Measurements from ENCODE around the gene METAP1D.
A peak's percentile ranks its signal among the peaks of the same experiment; 100 is the strongest.
"Not testable (repeated sequence)": the region's sequence is repeated elsewhere in the genome, so short reads cannot be mapped to it uniquely, and the experiment has no call there.

METAP1D gene

DNA sequence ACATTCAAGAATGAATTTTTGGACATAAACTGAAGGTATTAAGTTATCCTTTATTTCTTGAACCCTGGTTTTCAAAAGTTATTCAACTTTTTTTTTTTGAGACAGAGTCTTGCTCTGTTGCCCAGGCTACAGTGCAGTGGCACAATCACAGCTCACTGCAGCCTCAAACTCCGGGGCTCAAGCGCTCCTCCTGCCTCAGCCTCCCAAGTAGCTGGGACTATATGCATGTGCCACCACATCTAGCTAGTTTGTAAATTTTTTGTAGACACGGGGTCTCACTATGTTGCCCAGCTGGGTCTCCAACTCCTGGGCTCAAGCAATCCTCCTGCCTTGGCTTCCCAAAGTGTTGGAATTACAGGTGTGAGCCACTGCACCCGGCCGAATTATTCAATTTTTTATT, 2.7 kb upstream of the METAP1D start:
- DNase-seq (ENCODE audit: low spot score), result not testable (repeated sequence)

GRCh38 chr2:171999161-171999560, 592 bp upstream of the METAP1D start:
- no peak for DNase-seq (ENCODE audit: low spot score)

GRCh38 chr2:172000696-172001361, 1.1 kb downstream of the METAP1D start:
- DNase-seq (ENCODE audit: low spot score), result no peak

GRCh38 chr2:172007372-172007771, 7.6 kb downstream of the METAP1D start:
- no peak for DNase-seq (ENCODE audit: low spot score)

- DNase-seq (ENCODE audit: low spot score), result no peak
These were observed 10.1 kb downstream of the METAP1D start for GRCh38 chr2:172009823-172010222.

- DNase-seq (ENCODE audit: low spot score), result no peak
These were observed 12.2 kb downstream of the METAP1D start for GRCh38 chr2:172011812-172012575.

DNA sequence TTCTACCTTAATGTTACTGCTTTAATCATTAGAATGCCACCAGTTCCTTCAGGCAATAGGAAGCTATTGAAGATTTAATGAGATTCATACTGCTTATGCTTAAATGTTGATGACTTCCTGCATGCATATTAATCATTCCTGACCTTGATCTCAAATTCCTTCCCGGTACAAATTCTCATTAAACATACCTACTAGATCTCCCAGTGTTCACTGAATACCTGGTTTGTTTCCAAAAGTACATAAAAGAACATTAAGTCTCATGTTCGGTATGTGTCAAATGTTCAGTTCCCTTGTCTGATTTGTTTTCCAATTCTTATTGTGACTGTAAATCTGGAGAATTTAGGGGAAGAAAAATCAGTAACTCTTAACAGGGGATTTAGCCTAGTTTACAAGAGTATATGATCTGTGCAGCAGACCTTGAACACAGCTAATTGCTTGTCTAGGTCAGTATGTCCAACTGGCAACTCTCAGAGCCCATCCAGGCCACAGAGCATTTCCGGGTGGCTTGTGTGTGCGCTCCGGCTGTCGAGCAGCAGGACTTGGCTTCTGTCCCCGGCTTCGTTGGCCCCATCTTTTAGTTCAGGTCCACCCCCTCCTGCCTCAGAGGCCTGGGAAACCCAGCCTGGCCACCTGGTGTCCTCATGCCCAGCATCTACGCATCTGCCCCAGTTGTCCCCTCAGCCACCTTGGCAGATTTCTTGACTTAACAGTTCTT, 13.1 kb downstream of the METAP1D start:
- DNase-seq (ENCODE audit: low spot score), result no peak

DNA sequence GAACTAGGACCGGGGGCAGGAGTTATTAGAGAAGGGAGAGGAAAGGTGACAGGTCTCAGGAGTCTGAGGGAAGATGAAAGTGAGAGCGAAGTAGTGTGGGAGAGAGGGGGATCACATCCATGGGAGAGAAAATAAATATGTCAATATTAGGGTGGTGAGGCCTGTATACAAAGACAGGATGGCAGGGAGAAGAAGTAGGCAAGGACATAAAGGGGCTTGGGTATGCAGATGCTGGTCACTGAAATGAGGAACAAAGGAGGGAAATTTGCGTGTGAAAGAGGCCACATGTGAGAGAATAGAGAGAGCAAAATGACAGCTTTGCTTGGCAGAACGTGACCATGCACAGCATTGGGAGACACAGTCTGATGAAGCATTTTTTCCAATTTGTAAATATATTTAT, 13.6 kb downstream of the METAP1D start:
- DNase-seq (ENCODE audit: low spot score), result no peak

DNA sequence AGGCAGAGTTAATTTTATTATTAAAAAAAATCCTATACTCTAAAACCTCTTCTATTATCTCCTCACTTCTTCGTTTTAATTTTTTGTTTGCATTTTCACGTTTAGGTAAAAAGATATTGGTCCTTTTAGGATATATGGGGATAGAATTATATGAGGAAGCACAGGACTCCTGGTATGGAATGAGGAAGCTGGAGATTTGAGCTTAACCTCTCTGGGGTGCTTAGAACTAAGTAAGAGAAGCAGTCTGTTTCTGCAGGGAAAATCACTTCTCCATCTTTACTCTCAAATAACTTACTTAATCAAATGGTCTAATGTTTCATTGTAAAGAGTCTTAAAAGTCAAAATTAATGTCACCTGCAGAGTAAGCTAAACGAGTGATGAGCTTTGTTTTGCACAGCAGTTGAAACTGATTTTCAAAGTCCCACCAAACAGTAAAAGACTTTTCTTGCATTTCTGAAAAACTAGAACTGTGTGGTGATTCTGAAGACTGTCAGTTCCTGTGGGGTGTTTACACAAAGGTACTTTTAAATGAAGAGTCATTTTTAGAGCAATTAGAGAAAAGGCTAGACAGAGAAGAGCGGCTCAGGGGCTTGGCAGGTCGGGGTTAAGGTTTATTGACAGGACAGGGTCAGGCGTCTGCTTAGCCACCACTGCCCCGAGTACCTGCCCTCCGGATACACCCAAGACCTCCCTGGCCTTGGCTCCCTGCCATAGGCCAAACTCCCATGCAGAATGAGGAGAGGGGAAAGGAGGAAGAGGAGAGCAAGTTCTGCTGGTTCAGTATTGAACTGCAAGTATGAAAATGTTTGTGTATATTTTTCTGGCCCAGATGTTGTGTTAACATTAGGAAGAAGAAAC, 21.6 kb downstream of the METAP1D start:
- DNase-seq (ENCODE audit: low spot score), result no peak

DNA sequence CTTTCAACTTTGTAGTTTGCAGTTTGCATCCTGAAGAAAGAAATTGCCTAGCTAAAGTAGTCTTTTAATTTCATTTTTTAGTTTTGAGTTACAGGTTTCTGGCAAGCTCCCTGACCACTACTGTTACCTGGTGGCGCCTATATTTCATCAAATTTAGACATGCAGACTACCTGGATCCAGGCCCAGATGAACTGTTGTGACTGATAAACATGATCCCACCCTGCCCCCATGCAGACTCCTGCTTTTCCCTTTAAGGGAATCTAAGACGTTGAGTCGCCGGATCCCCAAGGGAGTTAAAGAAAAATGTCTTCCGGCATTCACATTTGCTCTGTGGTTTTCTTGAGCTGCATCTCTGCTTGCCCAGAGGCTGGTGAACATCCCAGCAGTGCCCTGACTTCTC, 22.2 kb downstream of the METAP1D start:
- DNase-seq (ENCODE audit: low spot score), result no peak

DNA sequence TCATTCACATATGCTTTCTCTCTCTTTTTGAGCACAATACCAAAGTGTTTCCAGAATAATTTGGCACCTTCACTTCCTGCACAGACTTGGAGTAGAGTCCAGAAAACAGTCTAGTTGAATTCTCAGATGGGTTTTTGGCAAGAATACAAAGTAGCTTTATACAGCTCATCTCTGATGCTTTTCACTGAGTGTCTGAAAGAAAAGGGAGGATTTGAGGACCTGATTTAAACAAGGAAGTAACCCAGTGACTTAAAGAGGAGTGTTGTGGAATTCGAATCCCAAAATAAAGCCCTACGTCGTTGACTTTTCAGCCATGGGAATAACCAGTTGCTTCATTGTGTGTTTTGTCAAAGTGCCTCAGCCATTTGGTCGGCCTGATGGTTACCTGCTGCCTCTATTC, 31.8 kb downstream of the METAP1D start:
- no peak for DNase-seq (ENCODE audit: low spot score)

GRCh38 chr2:172038121-172038520, 38.4 kb downstream of the METAP1D start:
- DNase-seq (ENCODE audit: low spot score), result no peak

DNA sequence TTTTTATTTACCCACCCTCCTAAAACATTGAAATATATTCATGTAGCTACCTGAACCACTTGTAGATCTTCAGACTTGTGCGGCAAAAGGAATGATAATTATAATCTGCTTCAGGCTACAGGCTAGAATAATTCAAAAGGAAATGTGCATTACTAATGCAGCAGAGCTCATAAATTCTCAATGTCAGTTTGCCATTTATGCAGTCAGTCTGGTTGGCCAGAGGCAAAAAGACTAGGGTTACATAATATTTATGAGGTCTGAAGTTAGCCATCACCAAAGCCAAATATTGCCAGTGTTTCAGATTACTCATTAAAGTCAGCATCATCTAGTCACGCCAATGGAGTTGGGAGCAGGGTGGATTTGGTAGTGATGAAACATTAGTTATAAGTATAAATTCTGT, 38.9 kb downstream of the METAP1D start:
- no peak for DNase-seq (ENCODE audit: low spot score)

- DNase-seq (ENCODE audit: low spot score), result no peak
These were observed 39.4 kb downstream of the METAP1D start for GRCh38 chr2:172039011-172039704.

DNA sequence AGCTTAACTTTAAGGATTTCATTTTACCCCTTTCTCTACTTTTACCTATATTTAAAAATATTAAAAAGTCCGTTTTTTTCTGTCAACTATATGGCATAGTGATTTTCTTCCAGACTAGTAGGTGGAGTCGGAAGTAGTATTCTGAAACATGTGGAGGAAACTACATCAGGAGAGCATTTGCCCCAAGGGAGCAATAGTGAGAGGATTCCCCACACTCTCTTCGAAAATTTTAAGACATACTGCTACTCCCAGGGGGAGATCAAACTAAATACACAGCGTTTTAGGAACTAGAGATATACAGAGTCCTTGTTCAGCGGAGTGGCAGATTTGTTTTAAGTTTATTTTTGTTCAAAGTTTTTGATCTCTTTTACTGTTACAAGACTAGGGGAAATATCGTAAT, 40.6 kb downstream of the METAP1D start:
- DNase-seq (ENCODE audit: low spot score), result no peak

DNA sequence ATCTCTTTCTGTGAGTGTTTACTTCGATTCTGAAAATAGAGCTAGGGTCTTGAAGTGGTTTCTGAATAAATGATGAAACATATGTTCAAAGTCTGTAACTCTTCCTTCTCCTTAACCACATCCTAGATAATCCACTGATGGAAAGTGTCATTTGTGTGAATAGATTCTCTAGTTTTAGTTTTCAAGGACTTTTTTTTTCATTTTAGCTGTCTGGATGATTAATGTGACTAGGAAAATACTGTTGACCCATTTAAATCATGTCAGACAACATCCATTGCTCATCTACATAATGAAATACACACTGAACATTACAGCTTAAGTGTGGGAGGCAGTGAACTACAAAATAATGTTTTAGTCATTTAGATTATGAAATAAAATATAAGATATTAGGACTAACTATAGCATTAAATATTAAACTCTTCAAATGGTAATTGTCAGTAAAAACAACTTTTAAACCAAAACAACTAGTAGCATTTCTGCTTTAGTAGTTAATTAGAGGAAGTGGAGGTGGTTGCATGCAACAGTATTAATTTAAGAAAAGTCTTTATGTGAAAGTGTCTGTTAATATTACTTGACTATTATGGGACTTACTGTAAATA, 46.4 kb downstream of the METAP1D start:
- no peak for DNase-seq (ENCODE audit: low spot score)

GRCh38 chr2:172046866-172047565, 47.3 kb downstream of the METAP1D start:
- no peak for DNase-seq (ENCODE audit: low spot score)

DNA sequence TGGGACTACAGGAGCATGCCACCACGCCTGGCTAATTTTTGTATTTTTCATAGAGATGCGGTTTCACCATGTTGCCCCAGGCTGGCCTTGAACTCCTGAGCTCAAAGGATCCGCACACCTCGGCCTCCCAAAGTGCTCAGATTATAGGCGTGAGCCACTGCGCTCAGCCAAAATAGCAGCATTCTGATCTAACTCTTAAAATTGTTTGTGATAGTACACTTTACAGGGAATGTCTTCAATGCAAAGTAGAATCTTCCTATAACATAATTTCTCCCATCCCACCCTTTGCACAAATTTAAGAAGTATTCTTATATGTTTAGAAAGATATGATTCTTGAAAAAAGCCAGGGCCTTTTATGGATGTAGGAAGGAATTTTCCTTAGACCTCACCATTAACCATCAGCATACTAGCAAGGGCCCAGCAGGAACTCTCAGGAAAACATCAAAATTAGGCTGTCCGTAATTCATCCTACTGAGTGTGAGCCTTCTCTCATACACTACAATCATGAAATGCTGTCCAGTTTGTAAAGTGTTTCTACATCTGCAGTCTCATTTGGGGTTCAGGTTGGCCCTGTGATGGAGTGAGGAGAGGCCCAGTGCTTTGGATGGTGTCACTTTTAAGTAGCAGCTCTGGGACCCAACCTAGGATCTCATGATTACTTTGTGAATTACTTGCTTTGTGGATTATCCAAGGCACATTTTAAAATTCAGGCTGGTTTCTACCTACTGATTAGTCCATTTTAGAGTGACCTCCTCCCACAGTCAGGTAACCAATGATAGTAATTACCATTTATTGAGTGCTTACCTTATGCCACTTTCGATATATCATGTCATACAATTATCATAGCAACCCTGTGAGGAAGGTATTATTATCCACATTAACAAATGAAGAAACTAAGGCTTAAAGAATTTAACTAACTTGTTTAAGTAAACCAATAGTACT, 48.1 kb downstream of the METAP1D start:
- DNase-seq (ENCODE audit: low spot score), result peak; percentile 61

Data from hematopoietic multipotent progenitor cell treated with erythropoietin and hydrocortisone succinate and interleukin-3 and kit ligand, for 15 days (in vitro differentiated cells).